ENCODE results near the gene WDR38.

Gene WDR38

GRCh38 chr9:124843456-124844034 is 9.7 kb upstream of the WDR38 start:
- TF ChIP-seq GATA2 (IDR thresholded peaks at IDR 0.05; ENCODE audit: low read depth, low read length) (no peak), GATA3 (IDR thresholded peaks at IDR 0.05; ENCODE audit: low read depth, low read length) (no peak)

- no peak for TF ChIP-seq GATA3 (IDR thresholded peaks at IDR 0.05; ENCODE audit: low read depth, low read length)
Measured at GRCh38 chr9:124844291-124844690, 9.0 kb upstream of the WDR38 start.

- TF ChIP-seq GATA3 (IDR thresholded peaks at IDR 0.05; ENCODE audit: low read depth, low read length) (no peak), GATA2 (IDR thresholded peaks at IDR 0.05; ENCODE audit: low read depth, low read length) (no peak)
Measured at GRCh38 chr9:124846969-124847368, 6.3 kb upstream of the WDR38 start.

GRCh38 chr9:124849801-124850200 is 3.5 kb upstream of the WDR38 start:
- TF ChIP-seq GATA2 (IDR thresholded peaks at IDR 0.05; ENCODE audit: low read depth, low read length) (no peak), GATA3 (IDR thresholded peaks at IDR 0.05; ENCODE audit: low read depth, low read length) (no peak)

GRCh38 chr9:124852121-124852828 is 985 bp upstream of the WDR38 start:
- no peak for TF ChIP-seq GATA2 (IDR thresholded peaks at IDR 0.05; ENCODE audit: low read depth, low read length)
- TF ChIP-seq GATA3 (IDR thresholded peaks at IDR 0.05; ENCODE audit: low read depth, low read length) = no peak

GRCh38 chr9:124853605-124854143 is 414 bp downstream of the WDR38 start:
- TF ChIP-seq GATA3 (IDR thresholded peaks at IDR 0.05; ENCODE audit: low read depth, low read length) (no peak), GATA2 (IDR thresholded peaks at IDR 0.05; ENCODE audit: low read depth, low read length) (no peak)

- TF ChIP-seq GATA2 (IDR thresholded peaks at IDR 0.05; ENCODE audit: low read depth, low read length) (no peak), GATA3 (IDR thresholded peaks at IDR 0.05; ENCODE audit: low read depth, low read length) (no peak)
Measured at GRCh38 chr9:124854161-124854560, 901 bp downstream of the WDR38 start.

- TF ChIP-seq GATA3 (IDR thresholded peaks at IDR 0.05; ENCODE audit: low read depth, low read length) (no peak), GATA2 (IDR thresholded peaks at IDR 0.05; ENCODE audit: low read depth, low read length) (no peak)
Measured at GRCh38 chr9:124854822-124855221, 1.6 kb downstream of the WDR38 start.

GRCh38 chr9:124855566-124855943 is 2.3 kb downstream of the WDR38 start:
- TF ChIP-seq GATA3 (IDR thresholded peaks at IDR 0.05; ENCODE audit: low read depth, low read length) = no peak
- TF ChIP-seq GATA2 (IDR thresholded peaks at IDR 0.05; ENCODE audit: low read depth, low read length) = no peak

GRCh38 chr9:124855944-124856765 is 2.9 kb downstream of the WDR38 start:
- TF ChIP-seq GATA3 (IDR thresholded peaks at IDR 0.05; ENCODE audit: low read depth, low read length) = no peak
- no peak for TF ChIP-seq GATA2 (IDR thresholded peaks at IDR 0.05; ENCODE audit: low read depth, low read length)

- TF ChIP-seq GATA3 (IDR thresholded peaks at IDR 0.05; ENCODE audit: low read depth, low read length) (no peak), GATA2 (IDR thresholded peaks at IDR 0.05; ENCODE audit: low read depth, low read length) (no peak)
Measured at GRCh38 chr9:124857533-124858162, 4.4 kb downstream of the WDR38 start.

GRCh38 chr9:124858330-124859046 is 5.2 kb downstream of the WDR38 start:
- no peak for TF ChIP-seq GATA2 (IDR thresholded peaks at IDR 0.05; ENCODE audit: low read depth, low read length)
- no peak for TF ChIP-seq GATA3 (IDR thresholded peaks at IDR 0.05; ENCODE audit: low read depth, low read length)

GRCh38 chr9:124859803-124860581 is 6.7 kb downstream of the WDR38 start:
- TF ChIP-seq GATA3 (IDR thresholded peaks at IDR 0.05; ENCODE audit: low read depth, low read length) = no peak
- no peak for TF ChIP-seq GATA2 (IDR thresholded peaks at IDR 0.05; ENCODE audit: low read depth, low read length)
